ENCODE measurements around the gene FIG4.
"Not testable (repeated sequence)": the region's sequence is repeated elsewhere in the genome, so short reads cannot be mapped to it uniquely, and the experiment has no call there.

The FIG4 gene

DNA sequence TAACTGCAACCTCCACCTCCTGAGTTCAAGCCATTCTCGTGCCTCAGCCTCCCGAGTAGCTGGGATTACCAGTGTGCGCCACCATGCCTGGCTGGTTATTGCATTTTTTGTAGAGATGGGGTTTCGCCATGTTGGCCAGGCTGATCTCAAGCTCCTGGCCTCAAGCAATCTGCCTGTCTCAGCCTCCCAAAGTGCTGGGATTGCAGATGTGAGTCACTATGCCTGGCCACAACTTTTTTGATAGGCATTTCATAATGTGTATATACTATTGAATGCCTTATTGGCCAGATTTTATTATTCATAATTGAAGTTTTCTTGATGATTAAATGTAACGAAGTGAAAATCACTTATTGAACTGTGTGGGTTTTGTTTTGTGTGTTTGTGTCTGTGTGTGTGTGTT lies 27.9 kb downstream of the FIG4 start:
- no peaks in the 10 kb centered on the region for H3K9me3 ChIP-seq (ENCODE audit: control insufficient read depth in 5 of 5, low read length in 5 of 5)
- H3K36me3 ChIP-seq (ENCODE audit: control insufficient read depth in 5 of 5, insufficient read depth in 5 of 5, low read length in 5 of 5): peaks cover 4 to 22% (median 12%) of the 10 kb centered on the region in 5 donors
- H3K27ac ChIP-seq (ENCODE audit: low read depth, low read length): no peak overlapping the region
- no peak overlapping the region for H3K9ac ChIP-seq (ENCODE audit: low read length in 5 of 5)
- no peaks in the 10 kb centered on the region for H3K27me3 ChIP-seq (ENCODE audit: control insufficient read depth in 5 of 5, insufficient read depth in 4 of 5, low read length in 5 of 5)
- H3K4me3 ChIP-seq (ENCODE audit: low read depth in 1 of 5, low read length in 5 of 5): no peak overlapping the region
- H3K4me1 ChIP-seq (ENCODE audit: control insufficient read depth in 5 of 5, insufficient read depth in 5 of 5, low read length in 5 of 5): peaks cover 0 to 4% (median 0%) of the 10 kb centered on the region in 5 donors

DNA sequence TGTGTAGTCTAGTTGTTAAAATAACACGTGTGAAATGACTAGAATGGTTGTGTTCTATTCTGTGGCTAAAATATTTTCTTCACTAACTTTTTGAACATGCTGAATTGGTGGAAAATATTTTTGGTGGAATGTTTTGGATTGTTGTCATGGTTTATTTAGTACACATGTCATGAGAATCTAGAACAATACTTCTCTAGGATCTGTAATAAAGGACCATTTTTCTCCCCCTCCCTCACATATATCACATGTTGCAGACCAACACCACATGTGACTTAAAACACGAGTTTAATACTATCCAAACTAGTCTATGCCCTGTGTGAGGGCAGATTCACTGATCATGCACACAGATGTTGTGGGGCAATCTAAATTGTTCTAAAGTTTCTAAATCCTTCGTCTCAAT lies 29.2 kb downstream of the FIG4 start:
- Histone ChIP-seq H3K9me3 (ENCODE audit: control insufficient read depth in 5 of 5, low read length in 5 of 5) (no peaks in the 10 kb centered on the region), H3K36me3 (ENCODE audit: control insufficient read depth in 5 of 5, insufficient read depth in 5 of 5, low read length in 5 of 5) (peaks cover 4 to 22% (median 12%) of the 10 kb centered on the region in 5 donors), H3K27ac (ENCODE audit: low read depth, low read length) (no peak overlapping the region), H3K9ac (ENCODE audit: low read length in 5 of 5) (no peak overlapping the region), H3K4me1 (ENCODE audit: control insufficient read depth in 5 of 5, insufficient read depth in 5 of 5, low read length in 5 of 5) (peaks cover 0 to 4% (median 0%) of the 10 kb centered on the region in 5 donors), H3K4me3 (ENCODE audit: low read depth in 1 of 5, low read length in 5 of 5) (no peak overlapping the region), H3K27me3 (ENCODE audit: control insufficient read depth in 5 of 5, insufficient read depth in 4 of 5, low read length in 5 of 5) (no peaks in the 10 kb centered on the region)

DNA sequence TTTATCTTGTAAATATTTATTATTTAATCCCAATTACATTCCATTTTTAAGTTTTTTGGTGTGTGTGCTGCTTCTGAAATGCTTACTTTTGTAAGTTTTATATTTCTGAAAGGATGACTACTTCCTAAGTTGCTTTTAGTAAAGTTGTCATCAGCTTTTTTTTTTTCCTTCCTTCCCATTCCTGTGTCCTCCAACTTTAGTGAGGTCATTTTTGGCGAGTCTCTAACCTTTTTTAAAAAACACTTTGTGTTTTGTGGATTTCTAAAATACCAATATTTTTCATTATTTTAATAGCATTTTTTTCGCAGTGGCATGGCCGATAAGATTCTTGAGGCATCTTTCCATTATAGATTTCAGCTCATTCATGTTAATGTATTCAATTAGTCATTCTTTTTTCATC lies 30.9 kb downstream of the FIG4 start:
- Histone ChIP-seq H3K27ac (ENCODE audit: low read depth, low read length) (no peak overlapping the region), H3K9ac (ENCODE audit: low read length in 5 of 5) (no peak overlapping the region), H3K4me3 (ENCODE audit: low read depth in 1 of 5, low read length in 5 of 5) (no peak overlapping the region), H3K27me3 (ENCODE audit: control insufficient read depth in 5 of 5, insufficient read depth in 4 of 5, low read length in 5 of 5) (no peaks in the 10 kb centered on the region), H3K36me3 (ENCODE audit: control insufficient read depth in 5 of 5, insufficient read depth in 5 of 5, low read length in 5 of 5) (peaks cover 3 to 16% (median 10%) of the 10 kb centered on the region in 5 donors), H3K4me1 (ENCODE audit: control insufficient read depth in 5 of 5, insufficient read depth in 5 of 5, low read length in 5 of 5) (peaks cover 0 to 4% (median 0%) of the 10 kb centered on the region in 5 donors), H3K9me3 (ENCODE audit: control insufficient read depth in 5 of 5, low read length in 5 of 5) (no peaks in the 10 kb centered on the region)

DNA sequence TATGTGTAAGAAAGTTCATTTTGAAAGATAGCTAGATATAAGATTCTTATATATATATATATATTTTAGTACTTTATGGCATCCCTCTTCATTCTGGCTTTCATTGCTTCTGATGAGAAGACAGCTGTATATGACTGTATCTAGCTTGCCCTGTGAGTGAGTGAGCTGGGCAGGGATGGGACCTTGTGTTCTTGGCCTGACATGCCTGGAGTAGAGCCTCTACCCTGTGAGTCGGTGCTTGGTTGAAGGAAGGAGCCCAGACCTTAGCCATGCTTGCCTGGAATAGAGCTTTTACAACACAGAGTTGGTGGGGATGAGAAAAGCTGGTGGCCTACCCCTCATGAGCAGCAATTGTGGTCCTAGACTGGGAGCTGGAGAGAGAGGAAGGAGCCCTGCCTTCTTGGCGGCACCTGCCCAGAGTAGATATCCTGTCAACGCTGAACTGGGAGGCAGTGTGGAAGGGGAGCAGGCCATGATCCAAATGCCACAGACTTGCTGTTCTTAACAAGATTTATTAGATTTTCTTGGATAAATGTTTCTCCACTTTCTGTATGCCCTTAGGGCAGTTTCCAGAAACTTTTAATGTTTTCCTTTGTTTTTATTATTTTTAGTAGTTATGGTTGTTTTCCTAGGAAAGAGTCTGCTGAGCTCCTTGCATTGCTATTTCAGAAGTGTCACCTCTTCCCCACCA lies 31.6 kb downstream of the FIG4 start:
- Histone ChIP-seq H3K36me3 (ENCODE audit: control insufficient read depth in 5 of 5, insufficient read depth in 5 of 5, low read length in 5 of 5) (peaks cover 0 to 13% (median 3%) of the 10 kb centered on the region in 5 donors), H3K9me3 (ENCODE audit: control insufficient read depth in 5 of 5, low read length in 5 of 5) (no peaks in the 10 kb centered on the region), H3K27ac (ENCODE audit: low read depth, low read length) (no peak overlapping the region), H3K4me1 (ENCODE audit: control insufficient read depth in 5 of 5, insufficient read depth in 5 of 5, low read length in 5 of 5) (peaks cover 0 to 4% (median 0%) of the 10 kb centered on the region in 5 donors), H3K27me3 (ENCODE audit: control insufficient read depth in 5 of 5, insufficient read depth in 4 of 5, low read length in 5 of 5) (no peaks in the 10 kb centered on the region), H3K9ac (ENCODE audit: low read length in 5 of 5) (no peak overlapping the region), H3K4me3 (ENCODE audit: low read depth in 1 of 5, low read length in 5 of 5) (no peak overlapping the region)

DNA sequence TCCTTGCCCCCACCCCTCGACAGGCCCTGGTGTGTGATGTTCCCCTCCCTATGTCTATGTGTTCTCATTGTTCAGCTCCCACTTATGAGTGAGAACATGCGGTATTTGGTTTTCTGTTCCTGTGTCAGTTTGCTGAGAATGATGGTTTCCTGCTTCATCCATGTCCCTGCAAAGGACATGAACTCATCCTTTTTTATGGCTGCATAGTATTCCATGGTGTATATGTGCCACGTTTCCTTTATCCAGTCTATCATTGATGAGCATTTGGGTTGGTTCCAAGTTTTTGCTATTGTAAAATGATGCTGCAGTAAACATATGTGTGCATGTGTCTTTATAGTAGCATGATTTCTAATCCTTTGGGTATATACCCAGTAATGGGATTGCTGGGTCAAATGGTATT lies 34.2 kb downstream of the FIG4 start:
- H3K27ac ChIP-seq (ENCODE audit: low read depth, low read length); H3K4me1 ChIP-seq (ENCODE audit: control insufficient read depth in 5 of 5, insufficient read depth in 5 of 5, low read length in 5 of 5); H3K27me3 ChIP-seq (ENCODE audit: control insufficient read depth in 5 of 5, insufficient read depth in 4 of 5, low read length in 5 of 5); H3K4me3 ChIP-seq (ENCODE audit: low read depth in 1 of 5, low read length in 5 of 5); H3K9me3 ChIP-seq (ENCODE audit: control insufficient read depth in 5 of 5, low read length in 5 of 5); H3K36me3 ChIP-seq (ENCODE audit: control insufficient read depth in 5 of 5, insufficient read depth in 5 of 5, low read length in 5 of 5); H3K9ac ChIP-seq (ENCODE audit: low read length in 5 of 5): not testable (repeated sequence)

DNA sequence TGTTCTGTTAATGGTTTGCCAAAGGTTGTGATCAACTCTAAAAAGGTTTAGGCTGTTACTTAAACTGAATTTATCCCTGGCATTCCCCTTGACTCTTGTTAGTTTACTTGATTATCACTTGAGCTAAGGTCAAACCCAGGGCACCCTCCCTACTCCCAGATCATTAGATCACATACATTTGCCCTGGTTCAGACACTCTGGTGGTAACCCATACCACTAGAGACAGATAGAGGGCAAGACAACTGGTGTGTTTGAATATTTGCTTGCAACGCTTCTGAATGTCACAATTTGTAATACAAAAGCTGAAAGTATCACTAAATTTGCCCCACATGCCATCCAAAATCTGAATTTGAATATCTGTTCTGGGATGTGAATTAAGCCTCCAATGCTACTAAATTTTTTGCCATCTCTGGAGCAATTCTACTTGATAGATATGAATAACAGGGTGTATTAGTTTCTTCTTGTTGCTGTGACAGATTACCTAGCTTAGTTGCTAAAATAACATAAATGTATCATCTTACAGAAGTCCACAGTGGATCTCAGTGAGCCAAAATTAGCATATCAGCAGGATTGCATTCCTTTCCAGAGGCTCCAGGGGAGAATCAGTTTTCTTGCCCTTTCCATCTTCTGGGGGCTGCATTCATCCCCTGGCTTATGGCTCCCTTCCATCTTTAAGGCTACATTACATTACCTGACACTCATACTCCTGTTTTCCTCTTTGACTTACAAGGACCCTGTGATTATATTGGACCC lies 45.4 kb downstream of the FIG4 start:
- no peak overlapping the region for H3K4me3 ChIP-seq (ENCODE audit: low read depth in 1 of 5, low read length in 5 of 5)
- no peaks in the 10 kb centered on the region for H3K27me3 ChIP-seq (ENCODE audit: control insufficient read depth in 5 of 5, insufficient read depth in 4 of 5, low read length in 5 of 5)
- peaks cover 0 to 4% (median 0%) of the 10 kb centered on the region in 5 donors for H3K4me1 ChIP-seq (ENCODE audit: control insufficient read depth in 5 of 5, insufficient read depth in 5 of 5, low read length in 5 of 5)
- H3K9ac ChIP-seq (ENCODE audit: low read length in 5 of 5): no peak overlapping the region
- no peaks in the 10 kb centered on the region for H3K9me3 ChIP-seq (ENCODE audit: control insufficient read depth in 5 of 5, low read length in 5 of 5)
- peaks cover 12 to 44% (median 24%) of the 10 kb centered on the region in 5 donors for H3K36me3 ChIP-seq (ENCODE audit: control insufficient read depth in 5 of 5, insufficient read depth in 5 of 5, low read length in 5 of 5)
- H3K27ac ChIP-seq (ENCODE audit: low read depth, low read length): no peak overlapping the region

DNA sequence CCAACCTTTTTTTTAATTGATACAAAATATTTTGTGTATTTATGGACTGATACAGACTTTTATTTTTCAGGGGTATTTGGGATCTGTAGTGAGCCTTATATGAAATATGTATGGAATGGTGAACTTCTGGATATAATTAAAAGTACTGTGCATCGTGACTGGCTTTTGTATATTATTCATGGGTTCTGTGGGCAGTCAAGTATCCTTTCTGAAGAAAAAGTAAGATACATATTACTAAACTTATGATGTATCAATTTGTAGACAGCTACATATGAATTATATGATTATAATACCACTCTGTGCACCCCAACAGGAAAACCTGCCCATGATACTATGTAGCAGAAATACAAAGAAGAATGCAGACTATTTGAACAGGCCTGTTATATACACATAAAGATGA lies 47.2 kb downstream of the FIG4 start:
- no peaks in the 10 kb centered on the region for H3K9me3 ChIP-seq (ENCODE audit: control insufficient read depth in 5 of 5, low read length in 5 of 5)

DNA sequence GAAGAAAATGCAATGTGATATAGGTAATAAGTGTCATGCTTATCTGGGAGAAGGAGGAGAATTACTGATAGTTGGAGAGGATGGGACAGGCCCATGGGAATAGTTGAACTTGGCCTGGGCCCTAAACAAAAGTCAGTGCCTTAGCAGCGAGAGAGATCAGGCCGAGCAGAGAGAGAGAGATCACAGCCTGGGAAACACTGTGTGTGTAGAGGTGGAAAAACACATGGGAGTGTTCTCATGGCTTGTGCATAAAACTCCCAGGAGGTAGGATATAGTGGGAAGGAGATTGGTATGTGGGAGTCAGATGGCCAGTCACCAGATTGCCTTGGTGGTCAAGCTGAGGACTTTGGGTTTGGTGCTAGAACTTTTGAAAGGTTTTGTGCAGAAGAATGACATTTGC lies 47.6 kb downstream of the FIG4 start:
- Histone ChIP-seq H3K9me3 (ENCODE audit: control insufficient read depth in 5 of 5, low read length in 5 of 5) (no peaks in the 10 kb centered on the region), H3K4me3 (ENCODE audit: low read depth in 1 of 5, low read length in 5 of 5) (no peak overlapping the region), H3K27me3 (ENCODE audit: control insufficient read depth in 5 of 5, insufficient read depth in 4 of 5, low read length in 5 of 5) (no peaks in the 10 kb centered on the region), H3K4me1 (ENCODE audit: control insufficient read depth in 5 of 5, insufficient read depth in 5 of 5, low read length in 5 of 5) (peaks cover 0 to 4% (median 0%) of the 10 kb centered on the region in 5 donors), H3K36me3 (ENCODE audit: control insufficient read depth in 5 of 5, insufficient read depth in 5 of 5, low read length in 5 of 5) (peaks cover 15 to 50% (median 27%) of the 10 kb centered on the region in 5 donors), H3K27ac (ENCODE audit: low read depth, low read length) (no peak overlapping the region), H3K9ac (ENCODE audit: low read length in 5 of 5) (no peak overlapping the region)

More for the DNA sequence above, 47.2 kb downstream of the FIG4 start:
- Histone ChIP-seq H3K9ac (ENCODE audit: low read length in 5 of 5) (no peak overlapping the region), H3K36me3 (ENCODE audit: control insufficient read depth in 5 of 5, insufficient read depth in 5 of 5, low read length in 5 of 5) (peaks cover 12 to 51% (median 24%) of the 10 kb centered on the region in 5 donors), H3K4me3 (ENCODE audit: low read depth in 1 of 5, low read length in 5 of 5) (no peak overlapping the region), H3K27ac (ENCODE audit: low read depth, low read length) (no peak overlapping the region), H3K4me1 (ENCODE audit: control insufficient read depth in 5 of 5, insufficient read depth in 5 of 5, low read length in 5 of 5) (peaks cover 0 to 4% (median 0%) of the 10 kb centered on the region in 5 donors), H3K27me3 (ENCODE audit: control insufficient read depth in 5 of 5, insufficient read depth in 4 of 5, low read length in 5 of 5) (no peaks in the 10 kb centered on the region)

DNA sequence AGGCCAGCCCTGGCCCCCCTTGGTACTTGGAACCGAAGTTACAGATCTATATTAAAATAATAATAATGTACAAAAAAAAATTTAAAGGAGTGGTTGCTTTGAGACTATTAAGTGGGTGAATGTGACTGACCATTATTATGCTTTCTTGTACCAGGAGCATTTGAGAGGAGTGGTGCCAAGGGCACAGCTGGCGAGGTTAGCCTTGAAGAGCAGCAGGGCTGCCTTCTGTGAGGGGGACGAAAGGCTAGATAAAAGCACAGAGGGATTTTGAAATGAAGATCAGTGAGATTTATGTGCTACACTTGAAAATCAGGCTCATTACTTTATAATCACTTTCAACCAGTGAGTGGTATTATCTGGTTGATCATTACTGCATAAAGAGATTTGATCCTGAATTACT lies 48.6 kb downstream of the FIG4 start:
- Histone ChIP-seq H3K36me3 (ENCODE audit: control insufficient read depth in 5 of 5, insufficient read depth in 5 of 5, low read length in 5 of 5) (peaks cover 20 to 56% (median 34%) of the 10 kb centered on the region in 5 donors), H3K9me3 (ENCODE audit: control insufficient read depth in 5 of 5, low read length in 5 of 5) (no peaks in the 10 kb centered on the region), H3K4me3 (ENCODE audit: low read depth in 1 of 5, low read length in 5 of 5) (no peak overlapping the region), H3K9ac (ENCODE audit: low read length in 5 of 5) (no peak overlapping the region), H3K27ac (ENCODE audit: low read depth, low read length) (no peak overlapping the region), H3K27me3 (ENCODE audit: control insufficient read depth in 5 of 5, insufficient read depth in 4 of 5, low read length in 5 of 5) (no peaks in the 10 kb centered on the region), H3K4me1 (ENCODE audit: control insufficient read depth in 5 of 5, insufficient read depth in 5 of 5, low read length in 5 of 5) (peaks cover 0 to 4% (median 0%) of the 10 kb centered on the region in 5 donors)

DNA sequence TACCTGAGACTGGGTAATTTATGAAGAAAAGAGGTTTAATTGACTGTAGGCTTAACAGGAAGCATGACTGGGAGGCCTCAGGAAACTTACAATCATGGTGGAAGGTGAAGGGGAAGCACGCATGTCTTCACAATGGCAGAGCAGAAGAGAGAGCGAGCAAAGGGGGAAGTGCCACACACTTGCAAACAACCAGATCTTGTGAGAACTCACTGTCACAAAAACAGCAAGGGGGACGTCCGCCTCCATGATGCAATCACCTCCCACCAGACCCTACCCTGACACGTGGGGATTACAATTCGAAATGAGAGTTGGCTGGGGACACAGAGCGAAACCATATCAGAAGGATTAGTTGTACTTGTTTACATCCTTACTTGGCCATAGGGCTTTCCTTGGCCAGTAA lies 49.7 kb downstream of the FIG4 start:
- Histone ChIP-seq H3K4me1 (ENCODE audit: control insufficient read depth in 5 of 5, insufficient read depth in 5 of 5, low read length in 5 of 5) (peaks cover 0 to 4% (median 0%) of the 10 kb centered on the region in 5 donors), H3K36me3 (ENCODE audit: control insufficient read depth in 5 of 5, insufficient read depth in 5 of 5, low read length in 5 of 5) (peaks cover 15 to 47% (median 30%) of the 10 kb centered on the region in 5 donors), H3K27ac (ENCODE audit: low read depth, low read length) (no peak overlapping the region), H3K9me3 (ENCODE audit: control insufficient read depth in 5 of 5, low read length in 5 of 5) (no peaks in the 10 kb centered on the region), H3K27me3 (ENCODE audit: control insufficient read depth in 5 of 5, insufficient read depth in 4 of 5, low read length in 5 of 5) (no peaks in the 10 kb centered on the region), H3K9ac (ENCODE audit: low read length in 5 of 5) (no peak overlapping the region), H3K4me3 (ENCODE audit: low read depth in 1 of 5, low read length in 5 of 5) (no peak overlapping the region)
